Mesothelial cell of epicardium (in vitro differentiated cells): Measurements from ENCODE around the gene FOXI1. TPM values are rescaled to one million over a fixed set of nuclear protein-coding genes. Genes with fewer than 3 reads are reported as not detected.

Experiments used
- DNase-seq, 2 experiments: peaks; one replicate each; pipeline ENCODE4 v3.0.0; 2021; ENCODE audit warnings: low spot score in 2 of 2; ENCODE audit not compliant: unreplicated experiment in 2 of 2
- H3K27ac Mint-ChIP-seq: 2 replicates; pipeline ENCODE4 v1.8.0; 2021; ENCODE audit warnings: mixed read lengths
- H3K27me3 Mint-ChIP-seq: 2 replicates; pipeline ENCODE4 v1.8.0; 2021; ENCODE audit warnings: low read depth, mixed read lengths
- H3K36me3 Mint-ChIP-seq: 2 replicates; pipeline ENCODE4 v1.8.0; 2021; ENCODE audit warnings: mixed read lengths
- H3K4me1 Mint-ChIP-seq: 2 replicates; pipeline ENCODE4 v1.8.0; 2021; ENCODE audit warnings: mixed read lengths
- H3K4me3 Mint-ChIP-seq: 2 replicates; pipeline ENCODE4 v1.8.0; 2021; ENCODE audit warnings: mild to moderate bottlenecking, moderate library complexity, mixed read lengths
- H3K9me3 Mint-ChIP-seq: 2 replicates; pipeline ENCODE4 v1.8.0; 2021; ENCODE audit warnings: mixed read lengths
- CTCF ChIP-seq: fragments of 200-600 bp; sonication (generic); IDR thresholded peaks from one replicate; pipeline ENCODE4 v1.5.0; 2021; ENCODE audit warnings: antibody characterized with exemption; ENCODE audit not compliant: unreplicated experiment
- total RNA-seq: library from RNA; stranded (reverse); gene quantifications from 3 replicates; pipeline ENCODE4 v1.2.1, GENCODE V29; 2021

FOXI1 gene
- total RNA-seq, 1 donor from 2014 or later = not detected

- DNase-seq = no peak
- Mint-ChIP-seq H3K27me3 (no peaks in the 10 kb centered on the region), H3K4me3 (no peak overlapping the region), H3K27ac (peak overlapping the region; percentile 14), H3K9me3 (no peaks in the 10 kb centered on the region), H3K4me1 (peaks cover 22% of the 10 kb centered on the region), H3K36me3 (no peaks in the 10 kb centered on the region)
- no peak for TF ChIP-seq CTCF
Measured at GRCh38 chr5:170148430-170149205, 42.9 kb downstream of the FOXI1 start.

GRCh38 chr5:170149206-170149515, 43.5 kb downstream of the FOXI1 start:
- H3K27me3 Mint-ChIP-seq = no peaks in the 10 kb centered on the region
- no peak for DNase-seq
- H3K27ac Mint-ChIP-seq = peak overlapping the region; percentile 14
- H3K4me1 Mint-ChIP-seq = peaks cover 24% of the 10 kb centered on the region
- H3K9me3 Mint-ChIP-seq = no peaks in the 10 kb centered on the region
- no peak for TF ChIP-seq CTCF
- H3K4me3 Mint-ChIP-seq = no peak overlapping the region
- H3K36me3 Mint-ChIP-seq = no peaks in the 10 kb centered on the region

GRCh38 chr5:170150713-170151096, 45.0 kb downstream of the FOXI1 start:
- no peak for DNase-seq
- peak overlapping the region; percentile 92 for H3K27ac Mint-ChIP-seq
- TF ChIP-seq CTCF = no peak
- H3K4me3 Mint-ChIP-seq = no peak overlapping the region
- H3K4me1 Mint-ChIP-seq = peaks cover 27% of the 10 kb centered on the region
- no peaks in the 10 kb centered on the region for H3K9me3 Mint-ChIP-seq
- no peaks in the 10 kb centered on the region for H3K36me3 Mint-ChIP-seq
- H3K27me3 Mint-ChIP-seq = no peaks in the 10 kb centered on the region

GRCh38 chr5:170151097-170151831, 45.6 kb downstream of the FOXI1 start:
- Mint-ChIP-seq H3K27ac (peak overlapping the region; percentile 92), H3K27me3 (no peaks in the 10 kb centered on the region), H3K4me3 (no peak overlapping the region), H3K9me3 (no peaks in the 10 kb centered on the region), H3K36me3 (no peaks in the 10 kb centered on the region), H3K4me1 (peaks cover 27% of the 10 kb centered on the region)
- TF ChIP-seq CTCF = no peak
- peak in 1 of 2 experiments; percentile 65 for DNase-seq

- Mint-ChIP-seq H3K4me3 (no peak overlapping the region), H3K36me3 (no peaks in the 10 kb centered on the region), H3K27me3 (no peaks in the 10 kb centered on the region), H3K9me3 (no peaks in the 10 kb centered on the region), H3K27ac (no peak overlapping the region), H3K4me1 (peaks cover 27% of the 10 kb centered on the region)
- no peak for TF ChIP-seq CTCF
- DNase-seq = no peak
Measured at GRCh38 chr5:170152767-170153166, 47.1 kb downstream of the FOXI1 start.
